Activated CD8-positive, alpha-beta memory T cell treated with anti-CD3 and anti-CD28 coated beads, Interleukin-2, amount 50 U/mL, for 24 hours (primary cell): Measurements from ENCODE around the gene INS.

Source experiments
- DNase-seq: peaks from one replicate; pipeline ENCODE4 v3.0.0-alpha.2; 2020; ENCODE audit errors: extremely low read depth

INS gene

GRCh38 chr11:2115308-2115707 is 45.7 kb downstream of the INS start:
- no peak for DNase-seq

- DNase-seq: no peak
Observed at GRCh38 chr11:2114430-2115241, 46.4 kb downstream of the INS start.

- DNase-seq: no peak
Observed at GRCh38 chr11:2113776-2114175, 47.2 kb downstream of the INS start.

- no peak for DNase-seq
Observed at GRCh38 chr11:2110521-2110920, 50.5 kb downstream of the INS start.
